ENCODE data around the gene NRF1. TPM values are rescaled to one million over a fixed set of nuclear protein-coding genes. Genes with fewer than 3 reads are reported as not detected.

The NRF1 gene
- total RNA-seq, 1 experiment from 2014 or later: 25.9 TPM

DNA sequence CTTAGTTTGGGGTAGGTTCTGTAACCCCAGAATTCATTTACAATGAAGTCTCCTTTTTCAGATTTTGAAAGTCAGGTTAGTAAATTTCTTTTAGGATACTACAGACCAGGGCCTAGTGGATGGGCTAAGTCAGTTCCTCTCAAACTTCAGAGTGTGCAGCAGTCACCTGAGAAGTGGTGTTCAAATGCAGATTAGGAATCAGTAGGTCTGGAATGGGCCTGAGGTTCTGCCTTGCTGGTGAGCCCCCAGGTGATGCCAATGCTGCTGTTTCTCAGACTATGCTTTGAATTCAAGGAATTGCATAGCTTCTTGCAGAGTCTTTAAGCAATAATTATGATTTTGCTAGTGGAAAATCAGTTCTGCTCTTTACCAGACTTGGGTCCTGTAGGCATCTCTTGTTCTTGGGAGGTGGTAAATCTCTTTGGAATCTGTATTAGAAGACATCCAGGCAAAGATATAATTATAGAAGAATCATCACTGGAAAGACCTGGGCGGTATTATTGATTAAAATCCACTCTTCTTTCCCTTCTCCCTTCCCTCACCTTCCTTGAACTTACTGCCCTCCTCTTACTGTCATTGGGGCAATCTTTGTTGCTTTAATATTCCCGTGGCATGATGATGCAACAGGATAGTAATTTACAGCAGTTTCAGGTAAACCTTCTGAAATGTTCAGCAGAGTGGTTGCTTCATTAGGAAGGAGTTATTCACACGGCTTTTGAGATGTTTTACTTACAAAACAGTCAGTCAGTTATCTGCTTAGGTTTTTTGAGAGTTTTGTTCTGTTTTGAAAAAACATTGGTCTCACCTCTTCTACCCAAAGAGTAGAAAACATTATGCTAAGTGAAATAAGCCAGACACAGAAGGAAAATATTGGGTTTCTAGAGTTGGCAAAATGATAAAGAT, 87.2 kb downstream of the NRF1 start:
- no peak overlapping the region for H3K4me2 ChIP-seq (ENCODE audit: low read length)
- H3K9me2 ChIP-seq (ENCODE audit: insufficient read depth): no peaks in the 10 kb centered on the region
- H3K27me3 ChIP-seq (ENCODE audit: insufficient read depth, low read length): no peaks in the 10 kb centered on the region
- H3K36me3 ChIP-seq (ENCODE audit: control insufficient read depth in 1 of 2, insufficient read depth in 2 of 2, low read length in 2 of 2): 0 out of 4 replicates have a peak, but pooled peaks cover 0 to 2% of the 10 kb centered on the region in 2 experiments
- ATAC-seq (no peak), DNase-seq (ENCODE audit: low read depth, low spot score) (peak; percentile 19)
- H4K20me1 ChIP-seq (ENCODE audit: insufficient read depth): peaks cover 4% of the 10 kb centered on the region; the same call in 1 of the 2 replicates
- TF ChIP-seq RAD21 (IDR thresholded peaks at IDR 0.05; ENCODE audit: low read depth): no peak
- TF ChIP-seq REST (IDR thresholded peaks at IDR 0.05; ENCODE audit: low read depth): no peak
- TF ChIP-seq CEBPB (IDR thresholded peaks at IDR 0.05; ENCODE audit: low read depth): peak; percentile 95
- TF ChIP-seq, protein P1, sequence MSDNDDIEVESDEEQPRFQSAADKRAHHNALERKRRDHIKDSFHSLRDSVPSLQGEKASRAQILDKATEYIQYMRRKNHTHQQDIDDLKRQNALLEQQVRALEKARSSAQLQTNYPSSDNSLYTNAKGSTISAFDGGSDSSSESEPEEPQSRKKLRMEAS (IDR thresholded peaks at IDR 0.05): no peak
- no peak for TF ChIP-seq POLR2A (IDR thresholded peaks at IDR 0.05; ENCODE audit: borderline replicate concordance, extremely low read depth, insufficient read depth, insufficient read length)
- TF ChIP-seq ELF1 (IDR thresholded peaks at IDR 0.05; ENCODE audit: borderline replicate concordance, low read depth): no peak
- no peak for TF ChIP-seq ZNF274 (IDR thresholded peaks at IDR 0.05; ENCODE audit: low read depth, low read length)
- peak; percentile 57 for TF ChIP-seq SP1 (IDR thresholded peaks at IDR 0.05; ENCODE audit: low read depth)
- TF ChIP-seq JUND (IDR thresholded peaks at IDR 0.05): peak; percentile 31; the same call in 1 of the 2 replicates
- no peak for TF ChIP-seq CBX3 (IDR thresholded peaks at IDR 0.05; ENCODE audit: low read depth)
- no peak for TF ChIP-seq SRF (IDR thresholded peaks at IDR 0.05; ENCODE audit: low read depth)
- no peak for TF ChIP-seq ZFX (IDR thresholded peaks at IDR 0.05)
- TF ChIP-seq FOSL1 (IDR thresholded peaks at IDR 0.05; ENCODE audit: low read depth): 0 out of 2 replicates have a peak, but pooled peaks have one; percentile 19
- no peak for TF ChIP-seq CTCF (IDR thresholded peaks at IDR 0.05 in 2 of 3, conservative IDR thresholded peaks at IDR 0.05 in 1 of 3; ENCODE audit: borderline replicate concordance in 1 of 3, insufficient read depth in 1 of 3, low read depth in 2 of 3, low read length in 2 of 3)
- peak; percentile 47; the same call in 1 of the 2 replicates for TF ChIP-seq POLR2AphosphoS5 (IDR thresholded peaks at IDR 0.05; ENCODE audit: low read depth, low read length)
- TF ChIP-seq, protein P2, sequence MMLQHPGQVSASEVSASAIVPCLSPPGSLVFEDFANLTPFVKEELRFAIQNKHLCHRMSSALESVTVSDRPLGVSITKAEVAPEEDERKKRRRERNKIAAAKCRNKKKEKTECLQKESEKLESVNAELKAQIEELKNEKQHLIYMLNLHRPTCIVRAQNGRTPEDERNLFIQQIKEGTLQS (IDR thresholded peaks at IDR 0.05): peak; percentile 70; the same call in 1 of the 2 replicates
- ChIA-PET CTCF (interaction anchor here (1.3 kb wide), 1 partner anchor 126 kb away, joined by 3 read pairs; no protein-coding TSS in a partner anchor), RAD21 (ENCODE audit: low non-redundant PET in 1 of 2, low total read pairs in 2 of 2, uncharacterized antibody in 2 of 2, unreplicated experiment in 2 of 2) (no interaction called here), POLR2A (no interaction called here)
- no peak overlapping the region for H3K27ac ChIP-seq (ENCODE audit: low read depth, low read length)
- no TSS peak for BruUV-seq (replicated peaks)
- no peaks in the 10 kb centered on the region for H3K9me3 ChIP-seq (ENCODE audit: control insufficient read depth in 1 of 2, insufficient read depth in 1 of 2, low read depth in 1 of 2, low read length in 2 of 2)
- no peak overlapping the region for H3K4me3 ChIP-seq (replicated peaks in 1 of 2; ENCODE audit: low read depth in 1 of 2, low read length in 2 of 2)
- H2AFZ ChIP-seq (ENCODE audit: low read depth, low read length, poor library complexity, severe bottlenecking): no peak overlapping the region
- peaks cover 3 to 5% of the 10 kb centered on the region in 2 experiments; a peak in 2 of 4 replicates for H3K4me1 ChIP-seq (ENCODE audit: control insufficient read depth in 1 of 2, insufficient read depth in 2 of 2, low read length in 2 of 2)
- H3K79me2 ChIP-seq (ENCODE audit: insufficient read depth, low read length): no peaks in the 10 kb centered on the region
- intact Hi-C loops (cut with micrococcal nuclease): no loop called here
- H3K9ac ChIP-seq (ENCODE audit: low read length): no peak overlapping the region
